K562 (cell line): ENCODE results near the gene MPPED1. TPM values are rescaled to one million over a fixed set of nuclear protein-coding genes. Genes with fewer than 3 reads are reported as not detected.

Experiments
- CREB3 ChIP-seq: fragments of 450-650 bp; conservative IDR thresholded peaks from 2 replicates; pipeline ENCODE4 v1.6.1; 2016; ENCODE audit warnings: missing genetic modification characterization, low read depth, mild to moderate bottlenecking, missing compliant biosample characterization, moderate library complexity
- EP300 ChIP-seq: IDR thresholded peaks from 2 replicates; pipeline ENCODE4 v1.6.1; 2012; ENCODE audit warnings: low read length, improper control_type of control experiment
- NONO ChIP-seq, 2 experiments: fragments of 200-400 bp in 1 of 2; fragments of 450-650 bp in 1 of 2; formaldehyde crosslinking in 1 of 2; IDR thresholded peaks; 2 replicates each; pipeline ENCODE4 v1.6.1; 2017; ENCODE audit warnings: low read depth in 2 of 2, mild to moderate bottlenecking in 2 of 2, moderate library complexity in 2 of 2, low read length in 1 of 2
- PHTF2 ChIP-seq: fragments of 250-450 bp; sonication (Bioruptor Pico); IDR thresholded peaks from 2 replicates; pipeline ENCODE4 v1.5.0; 2021; ENCODE audit warnings: mild to moderate bottlenecking
- RAD21 ChIP-seq, 2 experiments: fragments of 250-450 bp in 1 of 2; fragments of 450-650 bp in 1 of 2; sonication (Bioruptor Pico) in 1 of 2; formaldehyde crosslinking in 1 of 2; IDR thresholded peaks in 1 of 2; conservative IDR thresholded peaks in 1 of 2; 2 replicates each; pipeline versions ENCODE4 v1.4.0 to v1.8.0; 2020 to 2022; ENCODE audit warnings: mild to moderate bottlenecking in 2 of 2, moderate library complexity in 1 of 2
- RB1 ChIP-seq: fragments of 450-650 bp; IDR thresholded peaks from 2 replicates; pipeline ENCODE4 v1.6.1; 2017; ENCODE audit warnings: low read depth, mild to moderate bottlenecking
- SIN3B ChIP-seq: fragments of 450-650 bp; IDR thresholded peaks from 2 replicates; pipeline ENCODE4 v1.6.1; 2017; ENCODE audit warnings: low read depth, mild to moderate bottlenecking, moderate library complexity
- SRSF7 ChIP-seq: fragments of 200-400 bp; formaldehyde crosslinking; optimal IDR thresholded peaks from 2 replicates; pipeline ENCODE3; 2017; ENCODE audit warnings: mild to moderate bottlenecking, low read depth, low read length
- polyA plus RNA-seq, 8 experiments: library from polyadenylated mRNA; depleted of rRNA in 4 of 8; stranded (reverse) in 5 of 8; unstranded in 3 of 8; fragments of >200 nt; fragmentation: Nextera tagmentation in 2 of 8; fragmentation: Illumina TruSeq in 1 of 8; extraction: Ambion mirVana in 2 of 8; extraction: Trizol in 1 of 8; gene quantifications; 2 replicates each; pipeline versions ENCODE4 v1.2.1 to v1.2.3, GENCODE V29; 2011 to 2014; ENCODE audit warnings: inconsistent platforms in 1 of 8, missing spikeins in 1 of 8
- total RNA-seq, 7 experiments: library from RNA; depleted of rRNA in 6 of 7; stranded (reverse); fragments of >200 nt in 6 of 7; fragmentation: Illumina TruSeq in 2 of 7; extraction: Trizol in 2 of 7; gene quantifications; 2 replicates each; pipeline versions ENCODE4 v1.2.1 to v1.2.3, GENCODE V29; 2011 to 2021; ENCODE audit warnings: low replicate concordance in 1 of 7
- TF ChIP-seq, protein P1 (sequence below), 2 experiments: fragments of 450-650 bp; IDR thresholded peaks; 2 replicates each; pipeline ENCODE4 v1.6.1; 2016; ENCODE audit warnings: mild to moderate bottlenecking in 2 of 2, borderline replicate concordance in 1 of 2, low read depth in 1 of 2, moderate library complexity in 1 of 2
- TF ChIP-seq, protein P2 (sequence below): fragments of 450-650 bp; IDR thresholded peaks from 2 replicates; pipeline ENCODE4 v1.6.1; 2016; ENCODE audit warnings: antibody characterized with exemption

Gene MPPED1
- total and polyA plus RNA-seq, 9 of the 15 experiments (the other 6 are each of a cell fraction or from before 2014, with no cell fraction given) = not detected

- TF ChIP-seq, protein P1, sequence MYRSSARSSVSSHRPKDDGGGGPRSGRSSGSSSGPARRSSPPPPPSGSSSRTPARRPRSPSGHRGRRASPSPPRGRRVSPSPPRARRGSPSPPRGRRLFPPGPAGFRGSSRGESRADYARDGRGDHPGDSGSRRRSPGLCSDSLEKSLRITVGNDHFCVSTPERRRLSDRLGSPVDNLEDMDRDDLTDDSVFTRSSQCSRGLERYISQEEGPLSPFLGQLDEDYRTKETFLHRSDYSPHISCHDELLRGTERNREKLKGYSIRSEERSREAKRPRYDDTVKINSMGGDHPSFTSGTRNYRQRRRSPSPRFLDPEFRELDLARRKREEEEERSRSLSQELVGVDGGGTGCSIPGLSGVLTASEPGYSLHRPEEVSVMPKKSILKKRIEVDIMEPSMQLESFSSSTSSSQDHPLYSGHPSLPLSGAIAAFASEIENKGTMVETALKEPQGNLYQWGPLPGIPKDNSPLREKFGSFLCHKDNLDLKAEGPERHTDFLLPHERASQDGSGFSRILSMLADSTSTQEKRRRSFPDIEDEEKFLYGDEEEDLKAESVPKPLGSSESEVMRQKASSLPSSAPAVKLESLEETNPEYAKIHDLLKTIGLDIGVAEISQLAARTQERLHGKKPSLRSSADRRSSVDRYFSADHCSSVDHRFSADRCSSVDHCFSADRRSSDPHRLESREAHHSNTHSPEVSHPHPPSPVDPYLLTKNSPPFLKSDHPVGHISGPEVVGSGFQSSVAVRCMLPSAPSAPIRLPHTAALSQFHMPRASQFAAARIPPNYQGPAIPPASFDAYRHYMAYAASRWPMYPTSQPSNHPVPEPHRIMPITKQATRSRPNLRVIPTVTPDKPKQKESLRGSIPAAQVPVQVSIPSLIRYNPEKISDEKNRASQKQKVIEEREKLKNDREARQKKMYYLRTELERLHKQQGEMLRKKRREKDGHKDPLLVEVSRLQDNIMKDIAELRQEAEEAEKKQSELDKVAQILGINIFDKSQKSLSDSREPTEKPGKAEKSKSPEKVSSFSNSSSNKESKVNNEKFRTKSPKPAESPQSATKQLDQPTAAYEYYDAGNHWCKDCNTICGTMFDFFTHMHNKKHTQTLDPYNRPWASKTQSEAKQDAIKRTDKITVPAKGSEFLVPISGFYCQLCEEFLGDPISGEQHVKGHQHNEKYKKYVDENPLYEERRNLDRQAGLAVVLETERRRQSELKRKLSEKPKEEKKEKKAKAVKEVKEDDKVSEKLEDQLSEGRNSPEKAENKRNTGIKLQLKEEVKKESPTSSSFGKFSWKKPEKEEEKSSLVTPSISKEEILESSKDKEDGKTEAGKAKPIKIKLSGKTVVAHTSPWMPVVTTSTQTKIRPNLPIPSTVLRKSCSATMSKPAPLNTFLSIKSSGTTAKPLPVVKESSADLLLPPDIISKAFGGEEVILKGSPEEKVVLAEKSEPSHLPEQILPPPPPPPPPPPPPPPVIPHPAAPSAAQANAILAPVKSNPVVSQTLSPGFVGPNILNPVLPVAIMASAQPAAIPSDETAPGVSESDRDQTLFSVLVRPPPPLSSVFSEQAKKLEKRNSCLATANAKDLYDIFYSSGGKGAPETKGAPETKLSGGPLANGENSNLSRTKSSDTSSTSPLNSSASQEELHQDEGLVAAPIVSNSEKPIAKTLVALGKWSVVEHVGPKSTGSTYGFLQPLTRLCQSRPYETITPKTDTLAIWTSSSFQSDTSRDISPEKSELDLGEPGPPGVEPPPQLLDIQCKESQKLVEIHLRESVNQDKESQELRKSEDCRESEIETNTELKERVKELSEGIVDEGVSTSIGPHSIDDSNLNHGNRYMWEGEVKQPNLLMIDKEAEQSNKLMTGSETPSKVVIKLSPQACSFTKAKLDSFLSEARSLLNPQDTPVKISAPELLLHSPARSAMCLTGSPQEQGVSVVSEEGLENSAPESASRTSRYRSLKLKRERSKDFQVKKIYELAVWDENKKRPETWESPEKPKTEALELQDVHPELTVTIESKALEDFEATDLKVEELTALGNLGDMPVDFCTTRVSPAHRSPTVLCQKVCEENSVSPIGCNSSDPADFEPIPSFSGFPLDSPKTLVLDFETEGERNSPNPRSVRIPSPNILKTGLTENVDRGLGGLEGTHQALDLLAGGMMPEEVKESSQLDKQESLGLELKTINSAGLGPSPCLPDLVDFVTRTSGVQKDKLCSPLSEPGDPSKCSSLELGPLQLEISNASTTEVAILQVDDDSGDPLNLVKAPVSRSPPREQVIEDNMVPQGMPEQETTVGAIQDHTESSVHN (IDR thresholded peaks at IDR 0.05; ENCODE audit: borderline replicate concordance in 1 of 2, low read depth in 1 of 2) = no peak
- TF ChIP-seq NONO (IDR thresholded peaks at IDR 0.05; ENCODE audit: low read depth in 2 of 2, low read length in 1 of 2) = no peak
- TF ChIP-seq RB1 = no peak
- TF ChIP-seq, protein P2, sequence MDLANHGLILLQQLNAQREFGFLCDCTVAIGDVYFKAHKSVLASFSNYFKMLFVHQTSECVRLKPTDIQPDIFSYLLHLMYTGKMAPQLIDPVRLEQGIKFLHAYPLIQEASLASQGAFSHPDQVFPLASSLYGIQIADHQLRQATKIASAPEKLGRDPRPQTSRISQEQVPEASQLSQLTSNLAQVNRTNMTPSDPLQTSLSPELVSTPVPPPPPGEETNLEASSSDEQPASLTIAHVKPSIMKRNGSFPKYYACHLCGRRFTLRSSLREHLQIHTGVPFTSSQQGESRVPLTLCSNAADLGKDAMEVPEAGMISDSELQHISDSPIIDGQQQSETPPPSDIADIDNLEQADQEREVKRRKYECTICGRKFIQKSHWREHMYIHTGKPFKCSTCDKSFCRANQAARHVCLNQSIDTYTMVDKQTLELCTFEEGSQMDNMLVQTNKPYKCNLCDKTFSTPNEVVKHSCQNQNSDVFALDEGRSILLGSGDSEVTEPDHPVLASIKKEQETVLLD = no peak
- no peak for TF ChIP-seq RAD21 (CRISPR knock-in tag; conservative IDR thresholded peaks at IDR 0.05 in 1 of 2, IDR thresholded peaks at IDR 0.05 in 1 of 2)
- TF ChIP-seq CREB3 (tag) = no peak
- TF ChIP-seq PHTF2 (CRISPR knock-in tag) = no peak
- TF ChIP-seq SRSF7 = no peak
- TF ChIP-seq EP300 = no peak
- TF ChIP-seq SIN3B = no peak
These were observed 30.8 kb downstream of the MPPED1 start (continued) for GRCh38 chr22:43442386-43443151.
